Panc1 (cell line): ENCODE data around the gene PSKH1.

Source experiments
- POLR2AphosphoS5 ChIP-seq: IDR thresholded peaks from 2 replicates; pipeline ENCODE4 v1.6.1; 2012; ENCODE audit warnings: mild to moderate bottlenecking, low read depth, low read length, moderate library complexity
- TF ChIP-seq, protein P1 (sequence below): fragments of 450-650 bp; IDR thresholded peaks from 2 replicates; pipeline ENCODE4 v1.5.1; 2017; ENCODE audit warnings: mild to moderate bottlenecking

GRCh38 chr16:67893743-67894399, 817 bp downstream of the PSKH1 start:
- TF ChIP-seq, protein P1, sequence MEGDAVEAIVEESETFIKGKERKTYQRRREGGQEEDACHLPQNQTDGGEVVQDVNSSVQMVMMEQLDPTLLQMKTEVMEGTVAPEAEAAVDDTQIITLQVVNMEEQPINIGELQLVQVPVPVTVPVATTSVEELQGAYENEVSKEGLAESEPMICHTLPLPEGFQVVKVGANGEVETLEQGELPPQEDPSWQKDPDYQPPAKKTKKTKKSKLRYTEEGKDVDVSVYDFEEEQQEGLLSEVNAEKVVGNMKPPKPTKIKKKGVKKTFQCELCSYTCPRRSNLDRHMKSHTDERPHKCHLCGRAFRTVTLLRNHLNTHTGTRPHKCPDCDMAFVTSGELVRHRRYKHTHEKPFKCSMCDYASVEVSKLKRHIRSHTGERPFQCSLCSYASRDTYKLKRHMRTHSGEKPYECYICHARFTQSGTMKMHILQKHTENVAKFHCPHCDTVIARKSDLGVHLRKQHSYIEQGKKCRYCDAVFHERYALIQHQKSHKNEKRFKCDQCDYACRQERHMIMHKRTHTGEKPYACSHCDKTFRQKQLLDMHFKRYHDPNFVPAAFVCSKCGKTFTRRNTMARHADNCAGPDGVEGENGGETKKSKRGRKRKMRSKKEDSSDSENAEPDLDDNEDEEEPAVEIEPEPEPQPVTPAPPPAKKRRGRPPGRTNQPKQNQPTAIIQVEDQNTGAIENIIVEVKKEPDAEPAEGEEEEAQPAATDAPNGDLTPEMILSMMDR, result no peak
- no peak for TF ChIP-seq POLR2AphosphoS5
